GM21367 (cell line): ENCODE measurements around the gene C2orf76.
A peak's percentile ranks its signal among the peaks of the same experiment; 100 is the strongest.

ENCODE experiments used
- ATAC-seq: cut with Tn5 transposase; IDR thresholded peaks from one replicate; pipeline ENCODE4 v1.9.1; 2021; ENCODE audit not compliant: unreplicated experiment

Gene C2orf76

GRCh38 chr2:119266091-119266589, 100.5 kb downstream of the C2orf76 start:
- no peak for ATAC-seq

- ATAC-seq, result no peak
Measured at GRCh38 chr2:119265693-119266066, 101.0 kb downstream of the C2orf76 start.

GRCh38 chr2:119264781-119265692, 101.6 kb downstream of the C2orf76 start:
- peak; percentile 96 for ATAC-seq

DNA sequence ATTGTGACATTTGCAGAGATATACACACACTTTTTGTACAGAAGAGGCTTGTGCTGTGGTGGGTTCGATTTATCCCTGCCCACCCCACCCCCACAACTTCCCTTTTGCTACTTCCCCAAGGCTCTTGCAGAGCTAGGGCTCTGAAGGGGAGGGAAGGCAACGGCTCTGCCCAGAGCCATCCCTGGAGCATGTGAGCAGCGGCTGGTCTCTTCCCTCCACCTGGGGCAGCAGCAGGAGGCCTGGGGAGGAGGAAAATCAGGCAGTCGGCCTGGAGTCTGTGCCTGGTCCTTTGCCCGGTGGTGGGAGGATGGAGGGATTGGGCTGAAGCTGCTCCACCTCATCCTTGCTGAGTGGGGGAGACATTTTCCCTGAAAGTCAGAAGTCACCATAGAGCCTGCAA, 103.0 kb downstream of the C2orf76 start:
- no peak for ATAC-seq

DNA sequence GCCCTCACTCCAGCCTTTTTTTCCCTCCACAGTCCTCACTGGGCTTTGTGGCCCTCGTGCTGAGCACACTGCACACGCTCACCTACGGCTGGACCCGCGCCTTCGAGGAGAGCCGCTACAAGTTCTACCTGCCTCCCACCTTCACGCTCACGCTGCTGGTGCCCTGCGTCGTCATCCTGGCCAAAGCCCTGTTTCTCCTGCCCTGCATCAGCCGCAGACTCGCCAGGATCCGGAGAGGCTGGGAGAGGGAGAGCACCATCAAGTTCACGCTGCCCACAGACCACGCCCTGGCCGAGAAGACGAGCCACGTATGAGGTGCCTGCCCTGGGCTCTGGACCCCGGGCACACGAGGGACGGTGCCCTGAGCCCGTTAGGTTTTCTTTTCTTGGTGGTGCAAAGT, 103.6 kb downstream of the C2orf76 start:
- ATAC-seq, result no peak

- ATAC-seq, result no peak
Measured at GRCh38 chr2:119261493-119262225, 105.0 kb downstream of the C2orf76 start.

DNA sequence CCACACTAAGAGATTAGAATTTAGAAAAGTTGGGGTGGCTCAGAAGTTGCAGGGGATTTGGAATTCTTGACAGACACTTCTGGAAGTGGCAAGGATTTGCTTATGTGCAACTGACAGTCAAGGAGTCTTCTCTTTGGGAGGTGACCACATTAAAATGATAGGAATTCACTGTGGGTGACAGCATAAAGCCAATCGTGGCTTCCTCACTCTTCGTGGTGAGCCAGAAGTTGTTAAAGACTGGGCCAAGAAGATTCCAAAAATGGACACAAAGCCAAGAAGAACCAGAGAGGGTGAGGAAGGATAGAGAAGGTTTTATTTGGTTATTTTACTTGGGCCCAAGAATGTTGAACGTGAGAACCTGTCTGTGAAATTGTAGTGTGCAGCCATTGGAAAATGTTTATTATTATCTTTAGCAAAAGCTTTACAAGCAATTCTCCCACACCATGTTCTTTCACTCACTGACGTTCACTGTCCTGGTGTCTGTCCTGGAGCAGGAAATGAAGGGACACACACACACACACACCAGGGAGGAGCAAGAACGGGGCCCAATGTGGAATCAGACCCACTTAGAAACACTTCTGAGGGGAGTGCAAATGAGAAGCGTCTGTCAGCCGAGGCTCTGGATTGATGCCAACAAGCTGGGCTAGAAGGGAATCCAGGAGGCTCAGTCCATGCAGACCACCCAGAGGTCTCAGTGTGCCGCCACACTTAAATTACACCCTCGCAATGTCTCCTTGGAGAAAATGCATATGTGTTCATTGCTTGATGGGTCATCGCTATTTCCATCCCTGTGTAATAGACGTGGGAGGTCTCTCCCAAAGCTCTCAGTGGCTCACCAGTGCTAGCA, 105.8 kb downstream of the C2orf76 start:
- ATAC-seq, result no peak

DNA sequence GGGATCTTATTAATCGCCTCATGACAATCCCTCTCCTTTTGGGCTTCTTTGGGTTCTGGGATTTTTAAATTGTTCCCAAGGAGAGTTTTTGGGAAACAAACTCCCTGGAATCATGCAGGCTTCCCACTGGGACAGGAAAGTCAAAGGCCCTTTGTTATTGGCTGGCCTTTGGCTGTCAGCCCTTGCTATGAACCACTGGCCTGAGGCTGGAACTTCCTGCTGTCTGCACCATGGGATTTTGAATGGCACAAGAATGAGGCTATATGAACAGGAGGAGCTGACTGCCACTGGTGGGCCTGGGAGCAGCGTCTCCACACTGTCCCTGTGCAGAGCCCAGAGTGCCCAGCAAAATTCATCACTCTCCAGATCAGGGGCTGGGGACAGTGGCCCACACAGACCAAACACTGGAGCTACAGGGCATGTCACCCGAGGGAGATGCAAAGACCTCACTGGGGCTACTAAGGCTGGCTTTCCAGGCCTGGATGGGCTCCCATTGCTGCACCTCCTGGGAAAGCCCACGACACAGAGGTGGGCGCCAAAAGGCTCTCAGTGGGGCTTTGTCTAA, 107.3 kb downstream of the C2orf76 start:
- ATAC-seq, result no peak

GRCh38 chr2:119257198-119257597, 109.4 kb downstream of the C2orf76 start:
- no peak for ATAC-seq

GRCh38 chr2:119256582-119256921, 110.1 kb downstream of the C2orf76 start:
- no peak for ATAC-seq

DNA sequence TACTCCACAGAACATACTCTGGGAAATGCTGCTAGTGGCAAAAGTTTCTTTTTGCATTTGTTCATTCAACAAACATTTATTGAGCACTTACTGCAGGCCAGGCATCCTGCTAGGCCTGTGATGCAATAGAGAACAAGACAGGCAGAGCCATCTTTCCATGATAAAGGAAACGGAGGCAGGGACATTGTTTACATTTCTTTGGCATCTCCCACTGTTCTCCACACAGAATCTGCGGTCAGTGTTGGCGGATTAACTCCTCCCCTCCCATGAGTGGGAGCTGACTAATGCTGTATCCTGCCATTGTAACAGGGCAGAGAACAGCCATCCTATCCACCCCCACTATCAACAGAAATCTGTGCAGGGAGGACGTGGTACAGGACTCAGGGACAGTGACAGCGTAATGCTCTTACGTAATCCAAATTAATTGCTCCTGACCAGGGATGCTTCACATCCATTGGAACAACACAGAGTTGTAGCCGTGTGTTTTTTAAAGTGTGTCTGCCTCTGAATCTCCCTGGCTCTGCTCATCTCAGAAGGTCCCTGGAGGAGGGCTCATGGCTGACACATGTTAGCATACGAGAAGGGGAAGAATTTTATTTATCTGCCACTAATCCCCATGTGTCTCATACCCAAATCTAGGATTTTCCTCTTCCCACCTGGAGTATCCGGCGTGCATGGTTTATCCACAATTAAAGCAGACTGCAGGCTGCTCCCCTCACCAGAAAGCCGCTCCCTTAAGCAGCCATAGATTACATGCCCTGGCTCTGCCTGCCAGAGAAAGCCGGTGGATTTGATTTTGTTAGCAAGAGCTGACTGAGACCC, 110.7 kb downstream of the C2orf76 start:
- ATAC-seq, result no peak

- no peak for ATAC-seq
Measured at GRCh38 chr2:119254601-119255080, 112.0 kb downstream of the C2orf76 start.

- ATAC-seq, result no peak
Measured at GRCh38 chr2:119253760-119254600, 112.7 kb downstream of the C2orf76 start.

DNA sequence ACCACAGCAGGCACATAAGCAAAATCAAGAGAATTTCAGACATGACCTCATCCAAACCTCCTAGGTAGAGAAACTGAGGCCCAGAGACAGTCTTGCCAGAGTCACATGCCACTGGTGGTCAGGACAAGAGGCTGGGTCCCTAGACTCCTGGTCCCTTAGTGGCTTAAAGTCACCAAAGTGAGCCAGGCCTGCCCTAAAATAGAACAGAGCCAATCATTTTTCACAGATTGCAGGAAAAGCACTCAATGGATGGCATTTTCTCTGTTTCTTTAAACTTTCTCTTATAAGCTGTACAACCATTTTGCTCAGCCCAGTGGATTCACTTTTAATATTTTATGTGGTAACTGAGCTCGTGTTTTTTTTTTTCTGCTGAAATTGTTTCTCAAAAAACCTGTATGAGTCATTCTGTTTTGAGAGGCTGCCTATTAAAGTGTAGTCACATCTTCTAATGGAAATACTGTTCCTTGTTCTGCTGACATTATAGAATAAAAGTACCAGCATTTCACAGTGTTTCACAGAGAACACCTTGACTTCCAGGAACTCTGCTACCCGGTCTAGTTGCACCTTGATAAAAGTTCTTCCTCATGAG, 113.4 kb downstream of the C2orf76 start:
- ATAC-seq, result no peak
